Trophoblast cell (in vitro differentiated cells and primary cell): ENCODE measurements around the gene SNX18.

Experiments
- DNase-seq, 2 donors: peaks; one replicate each; pipeline ENCODE4 v3.0.0-alpha.2; 2016
- H2AFZ ChIP-seq: 2 replicates; pipeline ENCODE4 v1.6.1; 2013; ENCODE audit warnings: low read length, moderate library complexity, mild to moderate bottlenecking; ENCODE audit not compliant: insufficient read depth, poor library complexity
- H2AK5ac ChIP-seq: 2 replicates; pipeline ENCODE4 v1.6.1; 2013; ENCODE audit warnings: mild to moderate bottlenecking, low read length
- H2BK120ac ChIP-seq: 2 replicates; pipeline ENCODE4 v1.6.1; 2013; ENCODE audit warnings: low read length, mild to moderate bottlenecking, moderate library complexity; ENCODE audit not compliant: insufficient read depth, poor library complexity
- H2BK12ac ChIP-seq: 2 replicates; pipeline ENCODE4 v1.6.1; 2013; ENCODE audit warnings: mild to moderate bottlenecking, low read length, moderate library complexity
- H2BK5ac ChIP-seq: 2 replicates; pipeline ENCODE4 v1.6.1; 2013; ENCODE audit warnings: low read length, low read depth, moderate library complexity, mild to moderate bottlenecking; ENCODE audit not compliant: poor library complexity
- H3K14ac ChIP-seq: 2 replicates; pipeline ENCODE4 v1.6.1; 2013; ENCODE audit warnings: mild to moderate bottlenecking, low read length
- H3K18ac ChIP-seq: 2 replicates; pipeline ENCODE4 v1.6.1; 2013; ENCODE audit warnings: mild to moderate bottlenecking, low read length
- H3K23ac ChIP-seq: 2 replicates; pipeline ENCODE4 v1.6.1; 2013; ENCODE audit warnings: low read length
- H3K27ac ChIP-seq: 2 replicates; pipeline ENCODE4 v1.5.1; 2013; ENCODE audit warnings: low read depth, mild to moderate bottlenecking, inconsistent platforms, low read length, moderate library complexity
- H3K27me3 ChIP-seq: 2 replicates; pipeline ENCODE4 v1.6.1; 2013; ENCODE audit warnings: inconsistent platforms, mild to moderate bottlenecking, low read length, moderate library complexity; ENCODE audit not compliant: insufficient read depth
- H3K36me3 ChIP-seq, 2 experiments: 1 replicate in 1 of 2; 2 replicates in 1 of 2; pipeline ENCODE4 v1.6.1; 2013; ENCODE audit warnings: low read length in 2 of 2, mild to moderate bottlenecking in 2 of 2, moderate library complexity in 1 of 2; ENCODE audit not compliant: insufficient read depth in 2 of 2, control insufficient read depth in 1 of 2
- H3K4ac ChIP-seq: 2 replicates; pipeline ENCODE4 v1.6.1; 2013; ENCODE audit warnings: low read depth, mild to moderate bottlenecking, low read length, moderate library complexity
- H3K4me1 ChIP-seq, 2 experiments: 1 replicate in 1 of 2; 2 replicates in 1 of 2; pipeline ENCODE4 v1.6.1; 2013; ENCODE audit warnings: low read length in 2 of 2, mild to moderate bottlenecking in 2 of 2, moderate library complexity in 1 of 2; ENCODE audit not compliant: insufficient read depth in 2 of 2, control insufficient read depth in 1 of 2
- H3K4me2 ChIP-seq: 2 replicates; pipeline ENCODE4 v1.6.1; 2013; ENCODE audit warnings: inconsistent platforms, mild to moderate bottlenecking, low read length, moderate library complexity
- H3K4me3 ChIP-seq: 2 replicates; pipeline ENCODE4 v1.5.1; 2013; ENCODE audit warnings: mild to moderate bottlenecking, low read depth, low read length, inconsistent platforms
- H3K79me1 ChIP-seq: one replicate; pipeline ENCODE4 v1.6.1; 2013; ENCODE audit warnings: low read length
- H3K79me2 ChIP-seq: 2 replicates; pipeline ENCODE4 v1.6.1; 2013; ENCODE audit warnings: low read length, mild to moderate bottlenecking; ENCODE audit not compliant: control insufficient read depth, insufficient read depth, poor library complexity
- H3K9ac ChIP-seq: 2 replicates; pipeline ENCODE4 v1.6.1; 2013; ENCODE audit warnings: mild to moderate bottlenecking, low read length
- H3K9me3 ChIP-seq: 2 replicates; pipeline ENCODE4 v1.6.1; 2013; ENCODE audit warnings: low read depth, mild to moderate bottlenecking, control low read depth, inconsistent platforms, low read length; ENCODE audit not compliant: insufficient read depth
- H4K12ac ChIP-seq: 2 replicates; pipeline ENCODE4 v1.6.1; 2013; ENCODE audit warnings: low read depth, mild to moderate bottlenecking, low read length, moderate library complexity
- H4K8ac ChIP-seq: 2 replicates; pipeline ENCODE4 v1.6.1; 2013; ENCODE audit warnings: low read depth, mild to moderate bottlenecking, low read length, moderate library complexity
- H4K91ac ChIP-seq: one replicate; pipeline ENCODE4 v1.6.1; 2013; ENCODE audit warnings: low read depth, mild to moderate bottlenecking, low read length, moderate library complexity
- WGBS: extraction: QIAGEN DNeasy Blood & Tissue Kit; methylation state at CpG from one replicate; pipeline ENCODE4 v1.1.7; 2013; ENCODE audit warnings: missing lambda C conversion rate; ENCODE audit not compliant: insufficient read length, insufficient coverage; ENCODE audit errors: extremely low coverage; 5-methylcytosine and 5-hydroxymethylcytosine counted together

Gene SNX18

DNA sequence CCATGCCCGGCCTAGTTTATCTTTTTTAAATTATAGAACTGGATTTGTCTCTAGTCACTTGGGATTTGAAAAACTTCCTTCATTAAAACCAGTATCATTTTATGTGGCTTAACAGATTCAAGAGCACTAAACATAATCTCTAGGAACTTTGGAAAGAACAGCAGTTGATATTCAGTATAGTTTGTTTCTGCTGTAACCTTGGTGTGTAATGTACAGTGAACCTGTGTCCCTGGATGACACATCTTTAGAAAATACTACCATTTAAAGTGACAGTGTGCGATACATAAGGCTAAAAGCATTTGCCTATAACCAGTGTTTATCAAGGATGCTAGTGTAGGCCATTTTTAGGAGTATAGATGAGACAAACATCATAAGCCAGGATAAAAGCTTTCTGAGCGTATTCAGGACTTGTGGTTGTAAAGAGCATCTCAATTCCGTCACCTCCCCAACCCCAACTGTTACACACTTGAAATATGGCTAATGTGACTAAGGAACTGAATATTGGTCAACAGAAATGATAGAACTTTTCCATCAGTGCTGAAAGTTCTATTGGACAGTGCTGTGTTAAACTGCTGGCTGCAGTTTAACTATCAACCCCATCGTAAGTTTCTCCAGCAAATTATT, 4.4 kb downstream of the SNX18 start:
- no peak for DNase-seq
- H2BK12ac ChIP-seq = no peak overlapping the region
- H3K18ac ChIP-seq = no peak overlapping the region
- no peak overlapping the region for H3K9ac ChIP-seq
- no peak overlapping the region for H4K91ac ChIP-seq
- no peak overlapping the region for H3K27ac ChIP-seq
- H3K14ac ChIP-seq = no peak overlapping the region
- H2BK120ac ChIP-seq = no peak overlapping the region
- H2BK5ac ChIP-seq = no peak overlapping the region
- no peaks in the 10 kb centered on the region for H3K27me3 ChIP-seq
- no peak overlapping the region for H4K12ac ChIP-seq
- H3K23ac ChIP-seq = no peak overlapping the region
- H3K36me3 ChIP-seq = peaks cover 7 to 11% of the 10 kb centered on the region in 2 experiments
- H3K4me2 ChIP-seq = no peak overlapping the region
- H3K4ac ChIP-seq = peak overlapping the region; percentile 84
- H3K79me2 ChIP-seq = peaks cover 30% of the 10 kb centered on the region
- no CpG with 5 or more reads among the region's 5 CpGs for WGBS
- H2AK5ac ChIP-seq = no peak overlapping the region
- no peak overlapping the region for H2AFZ ChIP-seq
- H3K79me1 ChIP-seq = peaks cover 15% of the 10 kb centered on the region
- no peak overlapping the region for H4K8ac ChIP-seq
- H3K9me3 ChIP-seq = peaks cover 7% of the 10 kb centered on the region
- H3K4me1 ChIP-seq = peaks cover 15 to 22% of the 10 kb centered on the region in 2 experiments
- H3K4me3 ChIP-seq = no peak overlapping the region

DNA sequence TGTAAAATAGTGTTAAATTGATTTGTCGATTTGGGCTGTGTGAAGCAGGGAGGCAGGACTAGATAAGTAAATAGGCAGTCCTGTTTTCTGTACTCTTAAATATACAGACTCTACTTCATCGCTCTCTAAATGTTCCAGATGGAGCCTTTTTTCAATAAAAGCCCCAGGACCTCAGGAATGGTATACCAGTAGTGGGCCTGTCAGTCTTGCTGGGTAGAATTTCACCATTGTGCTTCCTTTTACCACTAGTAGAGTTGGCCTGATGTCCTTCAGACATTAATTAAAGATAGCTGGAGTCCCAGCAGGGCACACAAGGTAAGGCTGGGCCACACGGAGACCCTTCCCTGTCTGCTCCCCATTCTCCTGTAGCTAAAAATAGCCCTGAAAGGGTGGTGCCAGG, 6.0 kb downstream of the SNX18 start:
- peaks cover 6% of the 10 kb centered on the region for H3K9me3 ChIP-seq
- H3K18ac ChIP-seq = no peak overlapping the region
- no peak overlapping the region for H2BK12ac ChIP-seq
- peaks cover 7 to 11% of the 10 kb centered on the region in 2 experiments for H3K36me3 ChIP-seq
- H4K91ac ChIP-seq = no peak overlapping the region
- no peak overlapping the region for H3K23ac ChIP-seq
- no peak overlapping the region for H2AFZ ChIP-seq
- no peak overlapping the region for H2BK5ac ChIP-seq
- no peak for DNase-seq
- H4K8ac ChIP-seq = no peak overlapping the region
- peaks cover 22% of the 10 kb centered on the region for H3K79me2 ChIP-seq
- no peak overlapping the region for H3K9ac ChIP-seq
- H2BK120ac ChIP-seq = no peak overlapping the region
- no peak overlapping the region for H3K27ac ChIP-seq
- peaks cover 7% of the 10 kb centered on the region for H3K79me1 ChIP-seq
- no peak overlapping the region for H3K4me2 ChIP-seq
- WGBS = 100% methylated on average over 1 of the region's 3 CpGs
- H3K4me1 ChIP-seq = peaks cover 15 to 19% of the 10 kb centered on the region in 2 experiments
- H3K4me3 ChIP-seq = no peak overlapping the region
- H3K27me3 ChIP-seq = no peaks in the 10 kb centered on the region
- H3K4ac ChIP-seq = peak overlapping the region; percentile 37
- H3K14ac ChIP-seq = no peak overlapping the region
- H4K12ac ChIP-seq = no peak overlapping the region
- no peak overlapping the region for H2AK5ac ChIP-seq

DNA sequence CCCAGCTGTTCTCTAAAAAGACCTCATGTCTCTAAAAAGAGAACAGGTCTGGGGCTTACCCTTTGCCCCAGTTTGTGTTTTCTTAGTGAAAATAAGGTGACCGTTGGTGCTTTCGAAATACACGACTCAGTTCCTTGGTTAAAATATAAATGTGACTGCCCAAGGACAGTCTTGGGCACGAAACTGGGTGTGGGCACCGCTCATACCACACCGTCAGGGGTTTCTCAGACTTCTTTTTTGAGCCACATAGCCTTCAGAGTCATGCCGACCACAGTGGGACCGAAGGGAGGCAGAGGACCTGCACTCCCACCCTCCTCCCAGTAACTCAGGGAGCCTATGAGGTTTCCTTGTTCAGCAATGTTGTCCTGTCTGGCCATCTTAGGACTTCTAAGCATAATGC, 6.5 kb downstream of the SNX18 start:
- Histone ChIP-seq H3K36me3 (peaks cover 6 to 9% of the 10 kb centered on the region in 2 experiments), H2BK5ac (no peak overlapping the region), H3K23ac (no peak overlapping the region), H4K8ac (peak overlapping the region; percentile 29), H3K27ac (no peak overlapping the region), H2BK120ac (no peak overlapping the region), H2BK12ac (no peak overlapping the region), H4K12ac (peak overlapping the region; percentile 51), H3K9me3 (peaks cover under 1% of the 10 kb centered on the region), H3K9ac (no peak overlapping the region), H4K91ac (no peak overlapping the region), H3K4me2 (no peak overlapping the region), H3K27me3 (no peaks in the 10 kb centered on the region), H3K14ac (no peak overlapping the region), H3K4me1 (peaks cover 12 to 18% of the 10 kb centered on the region in 2 experiments), H3K4ac (peak overlapping the region; percentile 58), H3K79me2 (peaks cover 22% of the 10 kb centered on the region), H2AFZ (no peak overlapping the region), H2AK5ac (no peak overlapping the region), H3K18ac (no peak overlapping the region), H3K4me3 (no peak overlapping the region), H3K79me1 (peaks cover 7% of the 10 kb centered on the region)
- no peak for DNase-seq
- WGBS = no CpG with 5 or more reads among the region's 8 CpGs

GRCh38 chr5:54524704-54525103, 7.1 kb downstream of the SNX18 start:
- Histone ChIP-seq H3K27me3 (no peaks in the 10 kb centered on the region), H3K79me1 (peaks cover 7% of the 10 kb centered on the region), H3K18ac (peak overlapping the region; percentile 19), H3K4me1 (peaks cover 7 to 12% of the 10 kb centered on the region in 2 experiments), H3K9ac (no peak overlapping the region), H4K12ac (peak overlapping the region; percentile 23), H3K4me2 (no peak overlapping the region), H3K36me3 (peaks cover 2 to 4% of the 10 kb centered on the region in 2 experiments), H4K91ac (no peak overlapping the region), H2BK5ac (no peak overlapping the region), H2AK5ac (no peak overlapping the region), H3K4me3 (no peak overlapping the region), H3K14ac (no peak overlapping the region), H4K8ac (no peak overlapping the region), H3K27ac (no peak overlapping the region), H2BK12ac (no peak overlapping the region), H3K4ac (peak overlapping the region; percentile 53), H2AFZ (peak overlapping the region; percentile 11), H3K23ac (no peak overlapping the region), H2BK120ac (no peak overlapping the region), H3K79me2 (peaks cover 16% of the 10 kb centered on the region), H3K9me3 (no peaks in the 10 kb centered on the region)
- no peak for DNase-seq
- no CpG with 5 or more reads among the region's 8 CpGs for WGBS
